Omental fat pad (tissue), 4 donors: ENCODE measurements around the gene RXRG. TPM values are rescaled to one million over a fixed set of nuclear protein-coding genes. Genes with fewer than 3 reads are reported as not detected.

ENCODE experiments used
- ATAC-seq: fragments of 150-250 bp; one replicate; pipeline ENCODE4 v1.9.1; 2016; ENCODE audit warnings: mild to moderate bottlenecking, moderate library complexity; ENCODE audit not compliant: low FRiP score
- DNase-seq: peaks from one replicate; pipeline ENCODE4 v3.0.0-alpha.2; 2019; ENCODE audit warnings: low spot score
- CTCF ChIP-seq, 3 donors: fragments of 450-650 bp; IDR thresholded peaks; one replicate each; pipeline ENCODE4 v1.5.1; 2016 to 2017; ENCODE audit warnings: antibody characterized with exemption in 3 of 3, mild to moderate bottlenecking in 3 of 3, moderate library complexity in 2 of 3
- total RNA-seq, 4 donors: library from RNA; depleted of rRNA; stranded (reverse); fragments of >200 nt; gene quantifications; one replicate each; pipeline ENCODE4 v1.1.0, GENCODE V29; 2016

Gene RXRG
- total RNA-seq, 4 donors from 2014 or later: 0.63 to 7.9 (median 0.99) TPM

GRCh38 chr1:165389609-165390008 lies 55.3 kb downstream of the RXRG start:
- TF ChIP-seq CTCF (IDR thresholded peaks at IDR 0.05): no peak
- DNase-seq (no peak), ATAC-seq (no peak)

- ATAC-seq (no peak), DNase-seq (no peak)
- no peak for TF ChIP-seq CTCF (IDR thresholded peaks at IDR 0.05)
Observed at GRCh38 chr1:165387961-165388360, 57.0 kb downstream of the RXRG start.

- no peak for DNase-seq
- ATAC-seq: no peak
- TF ChIP-seq CTCF (IDR thresholded peaks at IDR 0.05): no peak
Observed at GRCh38 chr1:165387505-165387904, 57.4 kb downstream of the RXRG start.

- TF ChIP-seq CTCF (IDR thresholded peaks at IDR 0.05): no peak
- no peak for ATAC-seq
- DNase-seq: no peak
Observed at GRCh38 chr1:165383599-165384405, 61.1 kb downstream of the RXRG start.

- ATAC-seq: peak; percentile 95
- TF ChIP-seq CTCF (IDR thresholded peaks at IDR 0.05): no peak
- DNase-seq: no peak
Observed at GRCh38 chr1:165383067-165383466, 61.9 kb downstream of the RXRG start.

- TF ChIP-seq CTCF (IDR thresholded peaks at IDR 0.05): no peak
- DNase-seq (no peak), ATAC-seq (no peak)
Observed at GRCh38 chr1:165381745-165382505, 63.0 kb downstream of the RXRG start.
